Right renal cortex interstitium (tissue), 3 donors: ENCODE results near the gene CYP17A1. TPM values are rescaled to one million over a fixed set of nuclear protein-coding genes. Genes with fewer than 3 reads are reported as not detected.

Experiments used
- polyA plus RNA-seq, 3 donors: library from polyadenylated mRNA; unstranded; fragments of 120-200 nt; gene quantifications; one replicate each; pipeline ENCODE4 v1.2.1, GENCODE V29; 2013; ENCODE audit not compliant: insufficient read length in 3 of 3

Gene CYP17A1
- polyA plus RNA-seq, 3 donors, result 0.78 to 2.6 (median 0.89) TPM

Other genes starting within 250 kb of the CYP17A1 start
- gene TRIM8, start 192.9 kb downstream of the CYP17A1 start, polyA plus RNA-seq, result 100 to 1,000 TPM; 121 to 127 (median 121) TPM
- gene ARL3, start 123.0 kb downstream of the CYP17A1 start, polyA plus RNA-seq, result 10 to 100 TPM; 31.9 to 35.1 (median 34.3) TPM
- gene SFXN2, start 122.8 kb downstream of the CYP17A1 start, polyA plus RNA-seq, result 10 to 100 TPM; 44.0 to 48.3 (median 47.1) TPM
- gene WBP1L, start 93.5 kb downstream of the CYP17A1 start, polyA plus RNA-seq, result 10 to 100 TPM; 44.3 to 45.4 (median 45.4) TPM
- gene BORCS7, start 16.8 kb upstream of the CYP17A1 start, polyA plus RNA-seq, result 10 to 100 TPM; 63.0 to 64.9 (median 64.3) TPM
- gene AS3MT, start 32.1 kb upstream of the CYP17A1 start, polyA plus RNA-seq, result 10 to 100 TPM; 19.2 to 22.8 (median 19.5) TPM
- 10 to 100 TPM in 1 of 3 donors, 1 to 10 TPM in 2; 9.3 to 12.5 (median 9.5) TPM for gene CNNM2, start 80.9 kb upstream of the CYP17A1 start, polyA plus RNA-seq